WERI-Rb-1 (cell line): ENCODE data around the gene CHCHD6.

ENCODE experiments used
- DNase-seq: peaks from one replicate; pipeline ENCODE4 v3.0.0-alpha.2; 2020
- H3K27ac ChIP-seq: fragments of 250-450 bp; sonication (Bioruptor Pico); 2 replicates; pipeline ENCODE4 v1.5.1; 2020; ENCODE audit warnings: mild to moderate bottlenecking, moderate library complexity
- H3K27me3 ChIP-seq: fragments of 250-450 bp; sonication (Bioruptor Pico); 2 replicates; pipeline ENCODE4 v1.5.1; 2021; ENCODE audit warnings: mild to moderate bottlenecking, low read depth, moderate library complexity; ENCODE audit not compliant: insufficient read depth, severe bottlenecking
- H3K36me3 ChIP-seq: fragments of 250-450 bp; sonication (Bioruptor Pico); 2 replicates; pipeline ENCODE4 v1.5.1; 2020; ENCODE audit warnings: mild to moderate bottlenecking, moderate library complexity
- H3K4me3 ChIP-seq: 2 replicates; pipeline ENCODE4 v1.5.1; 2011; ENCODE audit warnings: low read depth, mild to moderate bottlenecking, control low read depth, low read length
- H3K9me3 ChIP-seq: fragments of 250-450 bp; sonication (Bioruptor Pico); 2 replicates; pipeline ENCODE4 v1.5.1; 2021; ENCODE audit warnings: mild to moderate bottlenecking, moderate library complexity; ENCODE audit not compliant: severe bottlenecking
- TF ChIP-seq, protein P1 (sequence below): IDR thresholded peaks from 2 replicates; pipeline ENCODE4 v1.5.1; 2011; ENCODE audit warnings: low read depth, mild to moderate bottlenecking, control low read depth, inconsistent platforms, low read length

The CHCHD6 gene

GRCh38 chr3:126895178-126896066, 191.4 kb downstream of the CHCHD6 start:
- no peaks in the 10 kb centered on the region for H3K9me3 ChIP-seq
- H3K27ac ChIP-seq = no peak overlapping the region
- H3K36me3 ChIP-seq = no peaks in the 10 kb centered on the region
- H3K27me3 ChIP-seq = no peaks in the 10 kb centered on the region
- H3K4me3 ChIP-seq = no peak overlapping the region
- no peak for DNase-seq
- TF ChIP-seq, protein P1, sequence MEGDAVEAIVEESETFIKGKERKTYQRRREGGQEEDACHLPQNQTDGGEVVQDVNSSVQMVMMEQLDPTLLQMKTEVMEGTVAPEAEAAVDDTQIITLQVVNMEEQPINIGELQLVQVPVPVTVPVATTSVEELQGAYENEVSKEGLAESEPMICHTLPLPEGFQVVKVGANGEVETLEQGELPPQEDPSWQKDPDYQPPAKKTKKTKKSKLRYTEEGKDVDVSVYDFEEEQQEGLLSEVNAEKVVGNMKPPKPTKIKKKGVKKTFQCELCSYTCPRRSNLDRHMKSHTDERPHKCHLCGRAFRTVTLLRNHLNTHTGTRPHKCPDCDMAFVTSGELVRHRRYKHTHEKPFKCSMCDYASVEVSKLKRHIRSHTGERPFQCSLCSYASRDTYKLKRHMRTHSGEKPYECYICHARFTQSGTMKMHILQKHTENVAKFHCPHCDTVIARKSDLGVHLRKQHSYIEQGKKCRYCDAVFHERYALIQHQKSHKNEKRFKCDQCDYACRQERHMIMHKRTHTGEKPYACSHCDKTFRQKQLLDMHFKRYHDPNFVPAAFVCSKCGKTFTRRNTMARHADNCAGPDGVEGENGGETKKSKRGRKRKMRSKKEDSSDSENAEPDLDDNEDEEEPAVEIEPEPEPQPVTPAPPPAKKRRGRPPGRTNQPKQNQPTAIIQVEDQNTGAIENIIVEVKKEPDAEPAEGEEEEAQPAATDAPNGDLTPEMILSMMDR = no peak

DNA sequence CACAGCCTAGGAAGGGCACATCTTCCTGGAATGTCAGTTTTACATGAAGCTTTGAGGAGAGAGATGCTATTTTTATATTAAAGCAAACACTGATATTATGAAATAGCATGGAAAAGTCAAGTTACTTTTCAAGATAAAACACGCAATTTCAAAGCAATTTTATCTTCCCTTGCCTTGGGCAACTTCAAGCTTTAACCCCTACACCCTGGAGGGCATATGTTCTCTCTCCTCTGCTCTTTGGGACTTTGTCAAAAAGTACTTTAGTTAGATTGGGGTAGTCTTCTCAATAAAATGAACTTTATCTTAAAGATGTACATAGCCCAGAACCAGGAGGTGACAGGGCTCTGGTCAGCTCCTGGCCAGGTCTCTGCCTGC, 192.0 kb downstream of the CHCHD6 start:
- TF ChIP-seq, protein P1 = no peak
- DNase-seq = no peak
- H3K27ac ChIP-seq = no peak overlapping the region
- no peak overlapping the region for H3K4me3 ChIP-seq
- H3K27me3 ChIP-seq = no peaks in the 10 kb centered on the region
- no peaks in the 10 kb centered on the region for H3K9me3 ChIP-seq
- no peaks in the 10 kb centered on the region for H3K36me3 ChIP-seq

DNA sequence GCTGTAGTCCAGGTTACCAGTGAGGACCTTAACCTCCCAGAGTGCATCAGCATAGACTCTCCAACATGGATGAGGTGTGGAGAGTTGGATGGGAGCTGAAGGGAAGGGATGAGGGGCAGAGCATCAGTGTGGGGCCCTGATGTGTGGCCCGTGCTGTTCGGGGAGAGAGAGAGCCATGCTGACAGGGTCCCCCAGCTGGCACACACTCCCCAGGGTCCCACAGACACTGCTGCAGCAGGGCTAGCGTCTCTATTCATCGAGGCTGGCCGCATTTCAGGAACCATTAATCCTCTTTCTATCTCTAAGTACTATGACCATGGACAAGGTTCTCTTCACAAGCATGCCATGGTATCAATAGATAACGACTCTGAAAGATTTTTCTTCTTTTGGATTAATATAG, 192.9 kb downstream of the CHCHD6 start:
- Histone ChIP-seq H3K27me3 (no peaks in the 10 kb centered on the region), H3K9me3 (no peaks in the 10 kb centered on the region), H3K4me3 (no peak overlapping the region), H3K36me3 (no peaks in the 10 kb centered on the region), H3K27ac (no peak overlapping the region)
- DNase-seq = no peak
- TF ChIP-seq, protein P1 = no peak

DNA sequence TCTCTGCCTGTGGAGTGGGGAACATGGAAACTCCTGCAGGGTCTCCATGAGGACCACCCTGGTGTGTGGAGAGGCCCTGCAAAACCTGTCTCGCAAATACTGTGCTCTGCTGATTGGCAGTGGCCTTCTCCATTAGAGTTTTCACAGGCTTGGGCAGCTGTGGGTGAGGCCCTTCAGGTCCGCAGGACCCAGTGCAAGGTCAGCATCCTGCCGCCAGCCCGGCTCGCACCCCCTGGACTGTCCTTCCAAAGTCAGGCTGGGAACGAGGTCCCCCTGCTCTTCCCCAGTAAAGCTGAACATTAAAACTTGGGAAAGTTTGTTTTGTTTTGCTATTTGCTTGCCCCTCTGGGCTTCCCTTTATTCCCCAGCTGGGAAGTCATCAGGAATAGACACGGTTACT, 193.9 kb downstream of the CHCHD6 start:
- Histone ChIP-seq H3K4me3 (no peak overlapping the region), H3K27me3 (no peaks in the 10 kb centered on the region), H3K36me3 (no peaks in the 10 kb centered on the region), H3K9me3 (no peaks in the 10 kb centered on the region), H3K27ac (no peak overlapping the region)
- TF ChIP-seq, protein P1 = no peak
- DNase-seq = no peak

DNA sequence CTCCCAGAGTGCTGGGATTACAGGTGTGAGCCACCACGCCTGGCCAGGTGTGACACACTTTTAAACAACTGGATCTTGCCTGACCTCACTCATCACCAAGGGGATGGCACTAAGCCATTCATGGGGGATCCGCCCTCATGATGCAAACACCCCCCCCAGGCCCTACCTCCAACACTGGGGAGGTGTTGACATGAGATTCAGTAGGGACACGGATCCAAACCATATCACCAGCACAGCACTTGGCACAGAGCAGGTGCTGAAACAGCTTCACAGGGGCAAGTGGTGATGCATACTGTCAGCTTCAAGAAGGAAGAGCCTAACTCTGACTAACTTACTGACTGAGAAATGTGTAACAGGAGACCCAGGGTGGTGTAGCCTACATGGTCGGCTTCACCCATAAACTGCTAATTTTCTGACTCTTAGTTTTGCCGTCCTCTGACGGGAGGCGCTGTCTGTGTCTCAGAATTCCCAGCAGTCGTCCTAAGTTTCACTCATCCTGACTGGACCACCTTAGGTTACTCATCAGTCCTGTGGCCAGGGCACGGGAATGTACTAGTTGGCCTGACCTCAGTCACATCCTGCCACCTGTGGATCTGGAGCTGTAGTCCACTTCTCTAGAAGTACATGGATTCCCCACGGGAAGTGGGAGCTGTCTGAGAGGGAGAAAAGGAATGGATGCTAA, 197.0 kb downstream of the CHCHD6 start:
- Histone ChIP-seq H3K27me3 (no peaks in the 10 kb centered on the region), H3K36me3 (no peaks in the 10 kb centered on the region), H3K27ac (no peak overlapping the region), H3K4me3 (no peak overlapping the region), H3K9me3 (no peaks in the 10 kb centered on the region)
- TF ChIP-seq, protein P1 = no peak
- DNase-seq = no peak
